Measurements from ENCODE around the gene PDLIM3. TPM values are rescaled to one million over a fixed set of nuclear protein-coding genes. Genes with fewer than 3 reads are reported as not detected.

PDLIM3 gene
- polyA plus RNA-seq, 3 donors = not detected

- Histone ChIP-seq H3K36me3 (replicated peaks in 1 of 2; ENCODE audit: control insufficient read depth in 1 of 2, insufficient read depth in 2 of 2, low read length in 2 of 2) (no peaks in the 10 kb centered on the region), H4K20me1 (ENCODE audit: insufficient read depth, low read length) (no peaks in the 10 kb centered on the region), H3K79me2 (ENCODE audit: insufficient read depth, low read length) (no peaks in the 10 kb centered on the region), H3K27ac (ENCODE audit: low read depth in 1 of 2, low read length in 2 of 2) (no peak overlapping the region), H3K4me2 (replicated peaks; ENCODE audit: extremely low read depth, low read length, poor library complexity, severe bottlenecking) (no peak overlapping the region), H3K9ac (ENCODE audit: insufficient read depth, low read length, poor library complexity, severe bottlenecking) (no peak overlapping the region), H3K27me3 (ENCODE audit: control insufficient read depth in 2 of 2, insufficient read depth in 2 of 2, low read length in 2 of 2) (peaks cover 19 to 36% of the 10 kb centered on the region in 2 donors), H3K9me3 (replicated peaks in 1 of 2; ENCODE audit: control insufficient read depth in 1 of 2, insufficient read depth in 1 of 2, low read length in 2 of 2) (peaks cover 0 to 3% of the 10 kb centered on the region in 2 donors), H2AFZ (ENCODE audit: insufficient read depth, low read depth, low read length, poor library complexity, severe bottlenecking) (no peak overlapping the region), H3K4me3 (replicated peaks in 1 of 3; ENCODE audit: low read depth in 2 of 3, low read length in 3 of 3) (no peak overlapping the region), H3K4me1 (ENCODE audit: control insufficient read depth in 1 of 2, insufficient read depth in 2 of 2, low read length in 2 of 2) (no peaks in the 10 kb centered on the region)
- DNase-seq = no peak
- Mint-ChIP-seq H3K4me3 (peak overlapping the region in 1 of 2 donors; percentile 28), H3K27me3 (ENCODE audit: low read depth in 3 of 3) (peaks cover 27 to 46% (median 32%) of the 10 kb centered on the region in 3 donors), H3K27ac (no peak overlapping the region), H3K9me3 (peaks cover 0 to 3% (median 0%) of the 10 kb centered on the region in 7 donors), H3K4me1 (no peaks in the 10 kb centered on the region), H3K36me3 (no peaks in the 10 kb centered on the region)
- no peak for TF ChIP-seq CTCF (IDR thresholded peaks at IDR 0.05)
- intact Hi-C loops (cut with micrococcal nuclease) = no loop called here
- WGBS (ENCODE audit: insufficient coverage) = no CpG with 5 or more reads among the region's 6 CpGs
These were observed 71.8 kb downstream of the PDLIM3 start for GRCh38 chr4:185463541-185463940.

GRCh38 chr4:185461565-185461964 is 73.7 kb downstream of the PDLIM3 start:
- H3K27me3 Mint-ChIP-seq (ENCODE audit: low read depth in 3 of 3) = peaks cover 22 to 40% (median 24%) of the 10 kb centered on the region in 3 donors
- Histone ChIP-seq H3K27me3 (ENCODE audit: control insufficient read depth in 2 of 2, insufficient read depth in 2 of 2, low read length in 2 of 2) (peaks cover 20 to 35% of the 10 kb centered on the region in 2 donors), H2AFZ (ENCODE audit: insufficient read depth, low read depth, low read length, poor library complexity, severe bottlenecking) (no peak overlapping the region), H3K4me2 (replicated peaks; ENCODE audit: extremely low read depth, low read length, poor library complexity, severe bottlenecking) (no peak overlapping the region), H3K4me1 (ENCODE audit: control insufficient read depth in 1 of 2, insufficient read depth in 2 of 2, low read length in 2 of 2) (no peaks in the 10 kb centered on the region), H3K4me3 (replicated peaks in 1 of 3; ENCODE audit: low read depth in 2 of 3, low read length in 3 of 3) (no peak overlapping the region), H3K9ac (ENCODE audit: insufficient read depth, low read length, poor library complexity, severe bottlenecking) (no peak overlapping the region), H3K79me2 (ENCODE audit: insufficient read depth, low read length) (no peaks in the 10 kb centered on the region), H3K9me3 (replicated peaks in 1 of 2; ENCODE audit: control insufficient read depth in 1 of 2, insufficient read depth in 1 of 2, low read length in 2 of 2) (no peaks in the 10 kb centered on the region), H4K20me1 (ENCODE audit: insufficient read depth, low read length) (no peaks in the 10 kb centered on the region), H3K27ac (ENCODE audit: low read depth in 1 of 2, low read length in 2 of 2) (no peak overlapping the region), H3K36me3 (replicated peaks in 1 of 2; ENCODE audit: control insufficient read depth in 1 of 2, insufficient read depth in 2 of 2, low read length in 2 of 2) (no peaks in the 10 kb centered on the region)
- no peak overlapping the region for H3K4me3 Mint-ChIP-seq
- no peak overlapping the region for H3K27ac Mint-ChIP-seq
- intact Hi-C loops (cut with micrococcal nuclease) = no loop called here
- H3K4me1 Mint-ChIP-seq = no peaks in the 10 kb centered on the region
- 92% methylated on average over 5 of the region's 8 CpGs for WGBS (ENCODE audit: insufficient coverage)
- no peak for TF ChIP-seq CTCF (IDR thresholded peaks at IDR 0.05)
- no peaks in the 10 kb centered on the region for H3K36me3 Mint-ChIP-seq
- DNase-seq = no peak
- H3K9me3 Mint-ChIP-seq = no peaks in the 10 kb centered on the region

All from CD14-positive monocyte (primary cell).